Uterus (tissue), 2 donors: ENCODE results near the gene USP10.

Experiments used
- CTCF ChIP-seq, 4 experiments: fragments of 200-600 bp in 2 of 4; fragments of 450-650 bp in 2 of 4; sonication (generic) in 2 of 4; IDR thresholded peaks; one replicate each; pipeline ENCODE4 v1.5.1; 2016 to 2019; ENCODE audit warnings: antibody characterized with exemption in 4 of 4, mild to moderate bottlenecking in 2 of 4, moderate library complexity in 1 of 4
- POLR2A ChIP-seq, 2 donors: fragments of 450-650 bp; IDR thresholded peaks; one replicate each; pipeline ENCODE4 v1.6.1; 2016; ENCODE audit warnings: antibody characterized with exemption in 2 of 2, mild to moderate bottlenecking in 1 of 2, moderate library complexity in 1 of 2

- TF ChIP-seq CTCF (IDR thresholded peaks at IDR 0.05) (no peak), POLR2A (IDR thresholded peaks at IDR 0.05) (no peak)
Measured at GRCh38 chr16:84763164-84763563, 63.4 kb downstream of the USP10 start.
